GM18873 (cell line): Measurements from ENCODE around the gene ANKMY1.

Source experiments
- ATAC-seq: cut with Tn5 transposase; IDR thresholded peaks from one replicate; pipeline ENCODE4 v1.9.1; 2021; ENCODE audit warnings: mild to moderate bottlenecking, moderate library complexity, moderate number of reproducible peaks; ENCODE audit not compliant: unreplicated experiment, low FRiP score

Gene ANKMY1

GRCh38 chr2:240480834-240481623 is 76.8 kb downstream of the ANKMY1 start:
- ATAC-seq: no peak

- no peak for ATAC-seq
Measured at GRCh38 chr2:240479111-240479501, 78.7 kb downstream of the ANKMY1 start.

- ATAC-seq: no peak
Measured at GRCh38 chr2:240478346-240479110, 79.3 kb downstream of the ANKMY1 start.

GRCh38 chr2:240477916-240478315 is 79.9 kb downstream of the ANKMY1 start:
- no peak for ATAC-seq

- no peak for ATAC-seq
Measured at GRCh38 chr2:240473211-240473610, 84.6 kb downstream of the ANKMY1 start.

DNA sequence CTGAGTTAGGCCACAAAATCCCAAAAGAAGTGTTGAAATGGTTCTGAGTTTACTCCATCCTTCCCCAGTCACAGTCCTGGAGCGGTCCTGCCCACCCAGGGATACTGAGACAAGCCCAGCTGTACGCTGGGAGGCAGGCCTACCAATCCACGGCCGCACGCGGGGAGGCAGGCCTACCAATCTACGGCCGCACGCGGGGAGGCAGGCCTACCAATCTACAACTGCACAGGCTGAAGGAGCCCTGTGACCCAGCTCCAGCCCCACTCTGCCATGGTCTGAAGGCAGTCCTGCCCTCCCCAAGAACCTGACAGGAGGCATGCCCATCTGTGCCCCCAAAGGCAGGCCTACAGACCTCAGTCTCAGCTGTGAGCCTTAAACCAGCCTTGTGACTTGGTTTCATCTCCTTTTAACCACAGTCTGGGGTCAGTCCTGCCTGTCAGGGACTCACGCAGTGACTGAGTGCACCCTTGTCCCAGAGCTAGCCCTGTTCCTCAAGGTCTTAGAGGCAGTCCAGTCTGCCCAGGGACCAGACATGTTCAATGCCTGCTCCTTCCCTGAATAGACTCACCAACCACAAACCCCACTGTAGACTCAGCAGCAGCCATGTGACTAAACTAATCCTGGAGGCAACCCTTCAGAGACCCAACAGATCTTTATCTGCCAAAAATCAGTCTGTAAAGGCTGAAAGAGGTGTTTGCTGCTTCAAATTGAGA is 85.6 kb downstream of the ANKMY1 start:
- ATAC-seq: no peak

DNA sequence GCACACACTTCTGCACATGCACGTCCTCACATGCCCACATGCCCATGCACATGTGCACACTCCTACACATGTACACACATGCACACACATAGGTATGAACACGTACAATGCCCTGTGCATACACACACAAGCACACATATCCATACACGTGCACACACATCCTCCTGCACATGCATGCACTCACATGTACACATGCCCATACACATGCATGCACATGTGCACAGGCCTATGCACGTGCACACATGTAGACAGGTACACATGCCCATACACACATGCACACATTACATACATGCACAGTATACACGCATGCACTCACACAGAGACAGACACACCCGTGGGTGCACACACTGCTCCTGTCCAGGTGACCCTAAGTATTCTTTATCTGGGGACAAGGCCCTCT is 88.0 kb downstream of the ANKMY1 start:
- no peak for ATAC-seq

DNA sequence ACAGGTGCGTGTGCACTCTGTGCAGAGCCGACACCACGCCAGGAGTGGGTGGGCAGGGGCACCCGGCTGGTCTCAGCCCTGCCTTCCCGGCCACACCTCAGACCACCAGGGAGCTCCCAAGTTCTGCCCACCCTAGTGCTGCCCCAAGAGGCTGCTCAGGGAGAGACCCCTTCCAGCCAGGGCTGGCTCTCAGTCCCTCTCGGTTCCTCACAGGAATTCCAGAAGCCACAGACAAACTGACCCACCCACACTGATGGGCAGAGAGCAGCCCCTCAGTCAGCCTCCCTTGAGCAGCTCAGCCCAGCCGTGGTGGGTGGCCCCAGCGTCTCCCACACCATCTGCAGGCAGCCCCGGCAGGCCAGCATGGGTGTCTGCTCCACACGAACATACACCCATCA is 88.5 kb downstream of the ANKMY1 start:
- ATAC-seq: no peak

DNA sequence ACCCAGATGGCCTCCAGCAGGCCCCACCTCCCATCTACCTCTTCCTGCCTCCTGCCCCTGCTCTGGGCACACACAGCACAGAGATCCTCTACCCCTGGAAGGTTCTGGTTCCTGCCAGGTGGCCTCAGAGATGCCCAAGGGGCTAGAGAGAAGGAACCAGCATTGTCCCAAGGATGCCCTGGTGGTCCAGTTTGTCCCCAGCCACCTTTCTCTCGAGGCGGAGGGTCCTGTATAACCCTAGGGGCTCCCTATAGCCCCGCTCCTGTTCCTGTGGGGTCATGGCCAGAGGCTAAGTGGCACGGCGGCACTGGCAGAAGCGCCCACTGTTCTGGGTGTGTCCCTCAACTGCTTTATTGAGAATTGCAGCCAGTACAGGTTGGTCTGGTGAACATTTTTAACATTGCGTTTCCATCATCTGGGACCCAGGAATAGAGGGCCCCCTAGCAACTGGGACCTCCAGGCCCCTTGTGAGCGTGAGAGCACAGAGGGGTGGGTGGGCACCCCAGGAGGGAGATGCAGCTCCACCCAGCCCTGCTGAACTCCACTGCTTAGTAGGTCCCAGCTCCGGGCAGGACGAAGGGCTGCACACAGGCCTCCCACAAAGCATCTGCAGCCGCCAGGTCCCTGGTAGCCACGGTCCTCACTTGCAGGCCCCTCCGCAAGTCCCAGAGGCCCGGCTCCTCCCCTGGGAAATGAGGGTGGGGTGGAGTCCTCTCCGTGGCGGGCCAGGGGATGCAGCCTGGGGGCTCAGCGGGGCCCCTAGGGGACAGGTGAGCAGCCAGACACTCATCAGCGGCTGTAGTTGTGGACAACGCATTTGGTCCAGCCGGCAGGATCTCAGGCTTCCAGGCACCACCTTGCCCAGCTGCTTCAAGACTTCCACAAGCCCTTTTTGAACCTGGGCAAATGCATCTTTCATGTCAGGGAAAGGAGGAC is 89.2 kb downstream of the ANKMY1 start:
- no peak for ATAC-seq

- ATAC-seq: no peak
Measured at GRCh38 chr2:240467659-240468302, 90.0 kb downstream of the ANKMY1 start.

DNA sequence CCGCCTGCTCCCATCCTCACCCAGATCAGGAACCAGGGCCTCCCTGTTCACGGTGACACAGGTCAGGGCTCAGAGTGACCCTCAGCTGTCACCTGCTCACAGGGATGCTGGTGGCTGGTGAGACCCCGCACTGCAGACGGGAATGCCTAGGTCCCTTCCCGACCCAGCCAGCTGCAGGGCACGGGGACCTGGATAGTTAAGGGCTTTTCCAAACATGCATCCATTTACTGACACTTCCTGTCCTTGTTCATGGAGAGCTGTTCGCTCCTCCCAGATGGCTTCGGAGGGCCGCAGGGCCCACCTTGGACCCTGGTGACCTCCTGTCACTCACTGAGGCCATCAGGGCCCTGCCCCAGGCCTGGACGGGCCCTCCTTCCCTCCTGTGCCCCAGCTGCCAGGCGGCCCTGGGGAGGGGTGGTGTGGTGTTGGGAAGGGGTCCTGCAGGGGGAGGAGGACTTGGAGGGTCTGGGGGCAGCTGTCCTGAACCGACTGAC is 90.6 kb downstream of the ANKMY1 start:
- no peak for ATAC-seq

DNA sequence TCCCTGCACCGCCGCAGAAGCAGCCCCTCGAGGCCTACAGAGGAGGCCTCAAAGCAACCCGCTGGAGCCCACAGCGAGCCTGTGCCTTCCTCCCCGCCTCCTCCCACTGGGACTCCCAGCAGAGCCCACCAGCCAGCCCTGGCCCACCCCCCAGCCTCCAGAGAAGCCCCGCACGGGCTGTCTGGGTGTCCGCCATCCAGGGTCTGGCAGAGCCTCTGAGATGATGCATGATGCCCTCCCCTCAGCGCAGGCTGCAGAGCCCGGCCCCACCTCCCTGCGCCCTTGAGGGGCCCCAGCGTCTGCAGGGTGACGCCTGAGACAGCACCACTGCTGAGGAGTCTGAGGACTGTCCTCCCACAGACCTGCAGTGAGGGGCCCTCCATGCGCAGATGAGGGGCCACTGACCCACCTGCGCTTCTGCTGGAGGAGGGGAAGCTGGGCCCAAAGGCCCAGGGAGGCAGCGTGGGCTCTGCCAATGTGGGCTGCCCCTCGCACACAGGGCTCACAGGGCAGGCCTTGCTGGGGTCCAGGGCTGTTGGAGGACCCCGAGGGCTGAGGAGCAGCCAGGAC is 91.1 kb downstream of the ANKMY1 start:
- ATAC-seq: no peak

- no peak for ATAC-seq
Measured at GRCh38 chr2:240465765-240466578, 91.8 kb downstream of the ANKMY1 start.

DNA sequence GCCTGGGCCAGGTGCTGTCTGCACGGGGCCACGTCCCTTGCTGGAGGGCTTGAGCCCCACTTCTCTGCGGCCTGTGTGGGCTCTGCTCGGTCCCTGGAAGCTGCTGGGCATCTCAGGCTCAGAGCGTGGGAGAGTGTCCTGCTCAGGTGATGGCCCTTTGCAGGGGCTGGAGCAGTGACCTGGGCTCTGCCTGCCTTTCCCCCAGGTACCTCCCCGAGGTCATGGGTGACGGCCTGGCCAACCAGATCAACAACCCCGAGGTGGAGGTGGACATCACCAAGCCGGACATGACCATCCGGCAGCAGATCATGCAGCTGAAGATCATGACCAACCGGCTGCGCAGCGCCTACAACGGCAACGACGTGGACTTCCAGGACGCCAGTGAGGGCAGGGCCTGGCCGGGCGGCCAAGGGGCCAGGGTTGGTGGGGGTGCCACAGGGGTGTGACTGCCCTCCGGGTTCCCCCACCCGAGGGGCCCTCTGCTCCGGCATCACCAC is 92.5 kb downstream of the ANKMY1 start:
- no peak for ATAC-seq

- ATAC-seq: no peak
Measured at GRCh38 chr2:240464514-240465241, 93.1 kb downstream of the ANKMY1 start.

- no peak for ATAC-seq
Measured at GRCh38 chr2:240463866-240464481, 93.8 kb downstream of the ANKMY1 start.

GRCh38 chr2:240463274-240463865 is 94.4 kb downstream of the ANKMY1 start:
- ATAC-seq: no peak
